Posterior cingulate gyrus (tissue), 11 donors: Measurements from ENCODE around the gene TBC1D5.
"Not testable (repeated sequence)": the region's sequence is repeated elsewhere in the genome, so short reads cannot be mapped to it uniquely, and the experiment has no call there.

Experiments
- DNase-seq, 10 donors: peaks; one replicate each; pipeline versions ENCODE4 v3.0.0 to v3.0.0-alpha.2; 2020 to 2021; ENCODE audit warnings: mixed read lengths in 3 of 10
- intact Hi-C: fragments of 100-400 bp; cut with DNase I; formaldehyde crosslinking; loops from one replicate; pipeline ENCODE4 v1.15.1; 2023

The TBC1D5 gene

GRCh38 chr3:17431484-17432045 is 310.9 kb downstream of the TBC1D5 start:
- DNase-seq, result no peak
- intact Hi-C loops, result loop anchor here (2.0 kb wide), 1 partner anchor 409 kb away; no protein-coding TSS in a partner anchor

GRCh38 chr3:17431004-17431403 is 311.4 kb downstream of the TBC1D5 start:
- intact Hi-C loops, result loop anchor here (2.0 kb wide), 1 partner anchor 410 kb away; no protein-coding TSS in a partner anchor
- DNase-seq, result no peak

GRCh38 chr3:17430582-17430981 is 311.8 kb downstream of the TBC1D5 start:
- no peak for DNase-seq
- intact Hi-C loops, result loop anchor here (2.0 kb wide), 1 partner anchor 410 kb away; no protein-coding TSS in a partner anchor

DNA sequence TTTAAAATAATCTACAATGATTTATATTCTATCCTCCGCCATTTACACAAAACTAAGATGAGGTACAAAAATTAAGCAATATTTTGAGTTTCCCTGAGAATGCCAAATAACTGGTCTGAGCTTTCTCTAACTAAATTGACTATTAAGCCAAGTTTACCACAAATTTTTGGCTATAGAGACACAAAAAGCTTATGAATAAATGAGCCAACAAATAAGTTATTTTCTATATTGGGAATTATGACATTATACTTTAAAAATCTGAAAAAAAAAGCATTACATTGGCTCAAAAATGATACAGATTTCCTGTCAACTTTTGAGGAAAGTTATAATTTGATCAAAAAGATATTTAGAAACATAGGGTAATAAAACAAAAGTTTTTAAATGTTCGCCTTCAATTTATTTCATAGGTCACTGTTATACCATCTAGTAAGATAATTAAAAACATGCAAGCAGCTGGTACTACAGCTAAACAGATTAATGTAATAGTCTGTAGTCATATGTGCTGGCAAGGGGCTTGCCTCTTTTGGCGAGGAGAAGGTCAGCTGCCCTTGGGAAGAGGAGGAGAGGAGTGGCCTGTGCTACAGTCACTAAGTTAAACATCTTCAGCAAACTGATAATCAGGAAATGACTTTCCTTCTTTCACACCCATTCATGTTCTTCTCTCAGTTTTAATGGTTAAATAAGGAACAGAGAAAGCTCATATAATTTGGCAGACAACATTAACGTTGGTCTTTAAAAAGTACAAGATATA is 318.5 kb downstream of the TBC1D5 start:
- intact Hi-C loops, result no loop called here
- no peak for DNase-seq

- no peak for DNase-seq
- intact Hi-C loops, result no loop called here
These were observed 319.8 kb downstream of the TBC1D5 start for GRCh38 chr3:17422636-17423035.

DNA sequence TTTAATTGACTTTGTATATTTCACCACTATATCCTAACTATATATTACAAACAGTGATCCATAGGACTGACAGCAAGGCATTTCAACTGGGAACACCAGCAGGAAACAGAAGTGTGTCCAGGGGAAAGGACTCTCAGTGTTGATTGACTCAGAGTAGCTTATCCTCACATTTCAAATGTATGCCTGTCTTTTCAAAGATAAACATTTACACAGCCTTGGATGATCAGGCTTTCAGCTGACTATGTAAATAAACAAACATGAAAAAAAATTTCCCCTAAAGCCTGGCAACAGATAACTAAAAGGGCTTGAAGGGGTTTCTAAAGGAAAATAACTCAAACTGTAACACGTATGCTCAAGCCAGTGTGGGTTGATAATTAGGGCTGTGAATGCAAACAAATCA is 321.8 kb downstream of the TBC1D5 start:
- intact Hi-C loops, result no loop called here
- DNase-seq, result no peak

DNA sequence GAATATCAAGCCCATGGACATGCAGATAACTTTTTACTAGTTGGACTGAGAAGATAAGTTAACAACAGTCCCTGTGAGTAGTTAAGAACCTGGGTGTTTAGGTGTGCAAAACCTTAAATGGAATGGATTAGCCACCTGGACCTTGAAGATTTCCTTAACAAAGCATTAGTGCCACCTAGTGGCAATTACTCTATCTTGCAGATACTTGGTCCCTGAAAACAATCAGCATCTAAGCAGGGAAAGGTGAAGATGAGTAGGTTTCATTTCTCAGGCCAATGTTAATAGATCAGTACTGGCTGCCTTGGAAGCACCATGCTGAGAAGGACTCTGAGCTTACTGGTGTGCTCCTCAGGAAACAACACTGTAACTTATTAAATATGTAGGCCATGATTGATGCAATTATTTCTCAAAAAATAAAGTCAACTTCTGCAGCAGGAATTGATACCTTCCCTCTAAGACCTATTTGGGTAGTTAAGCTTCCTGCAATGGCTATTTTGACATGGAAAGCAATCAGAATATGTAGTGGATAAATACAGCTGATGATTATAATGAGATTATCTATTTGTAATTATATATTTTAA is 329.4 kb downstream of the TBC1D5 start:
- intact Hi-C loops, result loop anchor here (2.0 kb wide), 1 partner anchor 154 kb away; no protein-coding TSS in a partner anchor
- DNase-seq, result no peak

DNA sequence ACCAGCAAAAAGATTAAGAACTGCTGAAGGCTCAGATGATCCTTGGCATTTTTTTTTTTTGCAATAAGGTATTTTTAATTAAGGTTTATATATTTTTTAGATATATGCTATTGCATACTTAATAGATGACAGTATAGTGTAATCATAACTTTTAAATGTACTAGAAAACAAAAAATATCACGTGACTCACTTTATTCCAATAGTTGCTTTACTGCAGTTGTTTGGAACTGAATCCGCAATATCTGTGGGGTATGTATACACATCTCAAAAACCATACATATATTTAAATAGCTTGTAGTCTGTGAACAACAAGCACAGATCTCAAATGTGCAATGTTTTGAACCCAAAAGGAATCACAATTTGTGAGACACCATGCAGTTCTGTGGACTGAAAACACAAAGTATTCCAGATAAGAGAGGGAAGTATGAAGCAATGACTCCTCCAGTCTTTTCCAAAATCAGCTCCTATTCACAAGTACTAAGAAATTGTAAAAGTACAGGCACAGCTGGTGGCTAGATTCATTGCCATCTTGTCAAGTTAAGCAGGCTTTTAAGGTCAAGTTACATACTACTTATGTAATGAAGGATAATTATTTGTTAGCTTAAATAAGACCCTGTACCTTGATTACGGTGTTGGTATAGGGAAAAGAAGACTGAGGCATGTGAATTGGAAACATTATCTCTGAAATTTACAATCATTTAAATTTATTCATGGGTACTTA is 331.1 kb downstream of the TBC1D5 start:
- intact Hi-C loops, result no loop called here
- no peak for DNase-seq

DNA sequence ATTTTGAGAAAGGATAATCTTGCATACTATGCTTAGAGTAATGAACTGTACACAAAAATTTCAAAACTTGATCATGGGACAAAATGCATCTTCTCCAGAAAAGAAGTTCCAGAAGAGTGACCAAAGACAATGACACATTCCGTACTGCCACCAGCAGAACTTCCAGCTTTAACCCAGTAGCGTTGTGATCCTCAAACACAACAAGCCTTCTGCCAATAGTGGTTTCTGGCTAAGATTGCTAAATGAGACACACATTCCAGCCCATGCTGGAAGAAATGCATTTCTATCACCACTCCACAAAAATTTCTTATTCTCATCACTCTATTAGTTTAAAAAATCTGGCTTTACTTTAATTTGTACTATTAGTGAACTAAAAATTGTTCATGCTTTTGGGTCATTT is 334.9 kb downstream of the TBC1D5 start:
- no peak for DNase-seq
- intact Hi-C loops, result no loop called here

- no peak for DNase-seq
- intact Hi-C loops, result no loop called here
These were observed 337.9 kb downstream of the TBC1D5 start for GRCh38 chr3:17404548-17404947.

DNA sequence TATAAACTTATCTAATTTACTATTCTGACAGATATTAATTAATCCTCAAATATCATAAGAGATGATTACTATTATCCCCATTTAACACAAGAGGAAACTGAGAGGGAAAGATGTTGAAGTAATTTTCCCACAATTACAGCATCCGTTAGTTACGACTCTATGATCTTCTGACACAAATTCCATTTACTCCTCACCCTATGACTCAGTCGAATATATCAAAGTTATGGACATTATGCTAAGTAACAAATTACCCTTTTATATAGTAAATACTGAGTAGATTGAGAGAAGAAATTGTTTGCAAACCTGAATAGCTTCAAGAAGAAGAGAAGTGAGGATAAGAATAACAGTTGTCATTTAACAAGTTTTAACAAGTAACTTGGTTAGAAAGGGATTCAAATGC is 340.0 kb downstream of the TBC1D5 start:
- intact Hi-C loops, result no loop called here
- DNase-seq, result no peak

DNA sequence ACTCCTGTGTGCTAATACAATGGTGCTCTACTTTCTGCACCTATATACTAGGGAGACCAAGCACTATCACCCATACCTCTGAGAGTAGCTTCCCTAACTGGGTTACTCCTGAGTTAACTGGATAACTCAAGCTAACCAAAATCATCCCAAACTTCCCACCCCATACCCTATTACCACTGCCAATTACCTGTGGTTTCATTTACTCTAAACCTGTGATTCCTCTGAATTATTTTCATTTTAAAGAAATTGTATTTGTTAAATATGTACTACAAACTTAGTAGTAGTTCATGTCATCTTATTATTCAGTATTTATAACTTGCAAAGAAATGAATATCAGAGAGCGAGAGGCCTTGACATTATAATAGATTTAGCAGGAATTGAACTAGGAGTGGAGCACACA is 340.5 kb downstream of the TBC1D5 start:
- no peak for DNase-seq
- intact Hi-C loops, result no loop called here

- intact Hi-C loops, result no loop called here
- no peak for DNase-seq
These were observed 342.8 kb downstream of the TBC1D5 start for GRCh38 chr3:17399586-17399985.

DNA sequence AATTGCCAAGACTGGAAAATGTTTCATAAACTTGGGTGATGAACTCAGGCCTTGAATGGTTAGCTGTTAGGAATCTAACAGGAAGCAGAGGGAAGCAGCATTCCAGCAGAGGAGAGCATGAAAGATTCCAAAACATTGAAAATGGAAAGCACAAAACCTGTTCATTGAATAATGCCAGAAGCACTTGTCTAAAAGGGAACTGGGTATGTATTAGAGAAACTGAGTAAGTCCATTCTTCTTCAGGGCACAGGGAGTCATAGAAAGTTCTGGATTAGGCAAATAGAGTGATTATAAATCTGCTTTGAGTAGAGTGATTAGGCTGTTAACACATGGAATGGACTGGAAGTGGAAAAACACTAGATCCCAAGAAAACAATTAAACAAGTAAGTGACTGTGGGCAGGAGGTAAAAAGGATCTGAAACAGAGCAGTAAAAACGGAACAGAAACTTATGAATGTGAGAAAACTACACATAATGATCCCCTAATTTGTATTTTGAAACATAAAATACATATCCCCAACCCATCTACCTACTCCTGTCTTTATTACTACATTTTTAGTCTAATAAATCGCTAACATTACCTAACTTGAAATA is 343.4 kb downstream of the TBC1D5 start:
- DNase-seq, result no peak
- intact Hi-C loops, result no loop called here

GRCh38 chr3:17396036-17396435 is 346.4 kb downstream of the TBC1D5 start:
- intact Hi-C loops, result no loop called here
- no peak for DNase-seq

GRCh38 chr3:17394541-17395155 is 347.8 kb downstream of the TBC1D5 start:
- DNase-seq, result no peak
- intact Hi-C loops, result no loop called here

- DNase-seq, intact Hi-C loops: not testable (repeated sequence)
These were observed 349.9 kb downstream of the TBC1D5 start for GRCh38 chr3:17392516-17392915.

GRCh38 chr3:17390785-17391184 is 351.6 kb downstream of the TBC1D5 start:
- intact Hi-C loops, result no loop called here

DNA sequence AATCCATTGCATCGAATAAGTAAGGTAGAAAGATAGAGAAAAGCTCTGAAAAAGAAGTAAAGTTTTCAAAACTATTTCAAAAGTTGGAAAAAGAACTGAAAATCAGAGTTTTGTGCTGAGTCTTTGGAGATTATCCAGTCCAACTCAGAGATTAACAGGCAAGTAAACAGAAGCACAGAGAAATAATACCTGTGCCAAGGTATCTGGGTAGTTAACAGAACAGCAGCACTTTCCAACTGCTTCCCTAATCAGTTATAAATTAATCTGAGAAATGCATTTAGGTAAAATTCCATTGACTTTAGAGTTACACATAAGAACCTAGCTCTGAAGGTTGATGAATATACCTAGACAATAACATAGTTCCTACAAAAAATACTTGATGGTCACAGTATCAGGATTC is 355.3 kb downstream of the TBC1D5 start:
- intact Hi-C loops, result no loop called here
- no peak for DNase-seq

More at GRCh38 chr3:17390785-17391184, 351.6 kb downstream of the TBC1D5 start:
- DNase-seq, result no peak

DNA sequence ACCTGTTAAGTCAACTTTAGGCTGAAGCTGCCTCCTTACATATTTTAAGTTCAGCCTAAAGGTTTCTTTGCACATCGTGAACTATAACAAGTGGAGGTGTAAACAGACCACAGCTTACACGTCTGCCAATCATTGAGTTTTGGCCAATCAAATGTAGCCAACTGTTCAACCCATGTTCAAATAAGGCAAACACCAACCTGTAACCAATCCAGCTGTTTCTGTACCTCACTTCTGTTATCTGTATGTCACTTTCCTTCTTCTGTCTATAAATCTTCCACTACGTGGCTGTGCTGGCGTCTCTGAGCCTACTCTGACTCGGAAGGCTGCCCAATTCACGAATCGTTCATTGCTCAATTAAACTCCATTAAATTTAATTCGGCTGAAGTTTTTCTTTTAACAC is 356.0 kb downstream of the TBC1D5 start:
- DNase-seq, result no peak
- intact Hi-C loops, result no loop called here
